Gastroesophageal sphincter (tissue), 3 donors: ENCODE measurements around the gene TNRC6B.
"Not testable (repeated sequence)": the region's sequence is repeated elsewhere in the genome, so short reads cannot be mapped to it uniquely, and the experiment has no call there.

Source experiments
- POLR2A ChIP-seq, 2 donors: fragments of 450-650 bp; IDR thresholded peaks; one replicate each; pipeline ENCODE4 v1.6.1; 2017; ENCODE audit warnings: antibody characterized with exemption in 2 of 2, mild to moderate bottlenecking in 2 of 2, moderate library complexity in 1 of 2
- POLR2AphosphoS5 ChIP-seq: sonication (generic); formaldehyde crosslinking; IDR thresholded peaks from one replicate; pipeline ENCODE4 v1.6.1; 2017; ENCODE audit warnings: antibody characterized with exemption
- TF ChIP-seq, protein P1 (sequence below), 4 experiments: fragments of 200-600 bp in 2 of 4; fragments of 450-650 bp in 2 of 4; sonication (generic) in 1 of 4; IDR thresholded peaks; one replicate each; pipeline ENCODE4 v1.5.1; 2017 to 2019; ENCODE audit warnings: antibody characterized with exemption in 4 of 4, mild to moderate bottlenecking in 2 of 4, moderate library complexity in 2 of 4

DNA sequence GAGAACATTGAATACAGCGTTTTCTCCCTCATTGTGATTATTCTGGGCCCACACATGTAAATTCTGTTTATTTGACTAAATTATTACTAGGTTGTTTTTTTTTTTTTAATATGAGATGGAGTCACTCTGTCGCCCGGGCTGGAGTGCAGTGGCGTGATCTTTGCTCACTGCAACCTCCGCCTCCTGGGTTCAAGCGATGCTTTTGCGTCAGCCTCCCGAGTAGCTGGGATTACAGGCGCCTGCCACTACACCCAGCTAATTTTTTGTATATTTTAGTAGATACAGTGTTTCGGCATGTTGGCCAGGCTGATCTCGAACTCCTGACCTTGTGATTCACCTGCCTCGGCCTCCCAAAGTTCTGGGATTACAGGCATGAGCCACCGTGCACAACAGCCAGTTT, 5.9 kb downstream of the TNRC6B start:
- TF ChIP-seq, protein P1, sequence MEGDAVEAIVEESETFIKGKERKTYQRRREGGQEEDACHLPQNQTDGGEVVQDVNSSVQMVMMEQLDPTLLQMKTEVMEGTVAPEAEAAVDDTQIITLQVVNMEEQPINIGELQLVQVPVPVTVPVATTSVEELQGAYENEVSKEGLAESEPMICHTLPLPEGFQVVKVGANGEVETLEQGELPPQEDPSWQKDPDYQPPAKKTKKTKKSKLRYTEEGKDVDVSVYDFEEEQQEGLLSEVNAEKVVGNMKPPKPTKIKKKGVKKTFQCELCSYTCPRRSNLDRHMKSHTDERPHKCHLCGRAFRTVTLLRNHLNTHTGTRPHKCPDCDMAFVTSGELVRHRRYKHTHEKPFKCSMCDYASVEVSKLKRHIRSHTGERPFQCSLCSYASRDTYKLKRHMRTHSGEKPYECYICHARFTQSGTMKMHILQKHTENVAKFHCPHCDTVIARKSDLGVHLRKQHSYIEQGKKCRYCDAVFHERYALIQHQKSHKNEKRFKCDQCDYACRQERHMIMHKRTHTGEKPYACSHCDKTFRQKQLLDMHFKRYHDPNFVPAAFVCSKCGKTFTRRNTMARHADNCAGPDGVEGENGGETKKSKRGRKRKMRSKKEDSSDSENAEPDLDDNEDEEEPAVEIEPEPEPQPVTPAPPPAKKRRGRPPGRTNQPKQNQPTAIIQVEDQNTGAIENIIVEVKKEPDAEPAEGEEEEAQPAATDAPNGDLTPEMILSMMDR (IDR thresholded peaks at IDR 0.05): not testable (repeated sequence)
- TF ChIP-seq POLR2A (IDR thresholded peaks at IDR 0.05); POLR2AphosphoS5: not testable (repeated sequence)
